ENCODE results near the gene GPR15LG.

GRCh38 chr10:84185526-84186175 is 12.1 kb downstream of the GPR15LG start:
- no peak for TF ChIP-seq POLR2A (IDR thresholded peaks at IDR 0.05)
- TF ChIP-seq, protein P1, sequence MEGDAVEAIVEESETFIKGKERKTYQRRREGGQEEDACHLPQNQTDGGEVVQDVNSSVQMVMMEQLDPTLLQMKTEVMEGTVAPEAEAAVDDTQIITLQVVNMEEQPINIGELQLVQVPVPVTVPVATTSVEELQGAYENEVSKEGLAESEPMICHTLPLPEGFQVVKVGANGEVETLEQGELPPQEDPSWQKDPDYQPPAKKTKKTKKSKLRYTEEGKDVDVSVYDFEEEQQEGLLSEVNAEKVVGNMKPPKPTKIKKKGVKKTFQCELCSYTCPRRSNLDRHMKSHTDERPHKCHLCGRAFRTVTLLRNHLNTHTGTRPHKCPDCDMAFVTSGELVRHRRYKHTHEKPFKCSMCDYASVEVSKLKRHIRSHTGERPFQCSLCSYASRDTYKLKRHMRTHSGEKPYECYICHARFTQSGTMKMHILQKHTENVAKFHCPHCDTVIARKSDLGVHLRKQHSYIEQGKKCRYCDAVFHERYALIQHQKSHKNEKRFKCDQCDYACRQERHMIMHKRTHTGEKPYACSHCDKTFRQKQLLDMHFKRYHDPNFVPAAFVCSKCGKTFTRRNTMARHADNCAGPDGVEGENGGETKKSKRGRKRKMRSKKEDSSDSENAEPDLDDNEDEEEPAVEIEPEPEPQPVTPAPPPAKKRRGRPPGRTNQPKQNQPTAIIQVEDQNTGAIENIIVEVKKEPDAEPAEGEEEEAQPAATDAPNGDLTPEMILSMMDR (IDR thresholded peaks at IDR 0.05) = no peak

All from suprapubic skin (tissue), 3 donors.